ENCODE data around the gene SLC36A4.
A peak's percentile ranks its signal among the peaks of the same experiment; 100 is the strongest.
"Not testable (repeated sequence)": the region's sequence is repeated elsewhere in the genome, so short reads cannot be mapped to it uniquely, and the experiment has no call there.

The SLC36A4 gene

GRCh38 chr11:93117565-93117964, 80.2 kb downstream of the SLC36A4 start:
- Histone ChIP-seq H3K36me3 (ENCODE audit: insufficient read depth, low read length) (no peaks in the 10 kb centered on the region), H3K4me3 (ENCODE audit: low read length) (peak overlapping the region; percentile 30), H3K27ac (ENCODE audit: low read depth, low read length) (peak overlapping the region; percentile 98), H3K9me3 (ENCODE audit: insufficient read depth, low read depth, low read length) (no peaks in the 10 kb centered on the region), H3K4me1 (ENCODE audit: insufficient read depth, low read length) (peaks cover 58% of the 10 kb centered on the region), H3K27me3 (ENCODE audit: insufficient read depth, low read length) (no peaks in the 10 kb centered on the region), H3K9ac (ENCODE audit: low read depth, low read length) (peak overlapping the region; percentile 78)
- WGBS, result 24% methylated on average over 6 of the region's 6 CpGs

GRCh38 chr11:93116641-93117441, 81.0 kb downstream of the SLC36A4 start:
- peak overlapping the region; percentile 98 for H3K27ac ChIP-seq (ENCODE audit: low read depth, low read length)
- WGBS, result 5% methylated on average over 6 of the region's 6 CpGs
- no peaks in the 10 kb centered on the region for H3K36me3 ChIP-seq (ENCODE audit: insufficient read depth, low read length)
- H3K27me3 ChIP-seq (ENCODE audit: insufficient read depth, low read length), result no peaks in the 10 kb centered on the region
- H3K4me1 ChIP-seq (ENCODE audit: insufficient read depth, low read length), result peaks cover 58% of the 10 kb centered on the region
- H3K9me3 ChIP-seq (ENCODE audit: insufficient read depth, low read depth, low read length), result no peaks in the 10 kb centered on the region
- H3K4me3 ChIP-seq (ENCODE audit: low read length), result peak overlapping the region; percentile 30
- peak overlapping the region; percentile 78 for H3K9ac ChIP-seq (ENCODE audit: low read depth, low read length)

DNA sequence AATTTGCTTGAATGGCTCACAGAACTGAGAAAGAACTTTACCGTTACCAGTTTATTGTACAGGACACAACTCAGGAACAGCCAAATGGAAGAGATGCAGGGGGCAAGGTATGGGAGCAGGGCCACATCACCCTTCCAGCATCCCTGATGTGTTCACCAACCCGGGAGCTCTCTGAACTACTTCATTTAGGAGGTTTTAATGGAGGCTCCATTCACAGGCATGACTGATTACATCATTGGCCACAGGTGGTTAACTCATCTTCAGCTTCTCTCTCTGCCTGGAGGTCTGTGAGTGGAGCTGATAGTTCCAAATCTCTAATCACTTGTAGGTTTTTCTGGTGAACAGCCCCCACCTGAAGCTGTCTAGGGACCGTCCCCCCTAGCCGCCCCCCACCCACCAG, 83.5 kb downstream of the SLC36A4 start:
- no peaks in the 10 kb centered on the region for H3K36me3 ChIP-seq (ENCODE audit: insufficient read depth, low read length)
- H3K9ac ChIP-seq (ENCODE audit: low read depth, low read length), result no peak overlapping the region
- H3K9me3 ChIP-seq (ENCODE audit: insufficient read depth, low read depth, low read length), result peaks cover 3% of the 10 kb centered on the region; the same call in 1 of the 2 replicates
- peaks cover 58% of the 10 kb centered on the region for H3K4me1 ChIP-seq (ENCODE audit: insufficient read depth, low read length)
- no peaks in the 10 kb centered on the region for H3K27me3 ChIP-seq (ENCODE audit: insufficient read depth, low read length)
- 75% methylated on average over 4 of the region's 4 CpGs for WGBS
- no peak overlapping the region for H3K4me3 ChIP-seq (ENCODE audit: low read length)
- 0 out of 2 replicates have a peak overlapping the region, but pooled peaks have one; percentile 7 for H3K27ac ChIP-seq (ENCODE audit: low read depth, low read length)

DNA sequence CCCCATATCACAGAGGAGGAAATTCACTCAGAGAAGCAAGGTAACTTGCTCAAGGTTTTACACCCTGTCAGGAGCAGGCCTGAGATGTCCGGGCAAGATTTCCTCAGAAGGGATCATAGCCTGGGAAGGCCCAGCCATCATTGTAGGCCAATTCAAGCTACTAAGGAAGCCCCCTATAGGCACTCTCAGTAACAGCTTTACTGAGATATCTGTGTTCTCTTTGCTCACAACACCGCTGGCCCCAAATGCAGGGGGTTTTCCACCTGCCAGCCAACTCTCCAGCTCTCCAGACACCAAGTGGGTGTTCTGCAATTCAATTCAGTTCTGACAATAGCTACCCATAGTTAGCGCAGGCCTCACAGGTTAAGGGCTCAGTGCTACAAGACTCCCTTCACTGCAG, 84.0 kb downstream of the SLC36A4 start:
- H3K4me1 ChIP-seq (ENCODE audit: insufficient read depth, low read length), result peaks cover 56% of the 10 kb centered on the region
- WGBS, result 64% methylated on average over 3 of the region's 3 CpGs

DNA sequence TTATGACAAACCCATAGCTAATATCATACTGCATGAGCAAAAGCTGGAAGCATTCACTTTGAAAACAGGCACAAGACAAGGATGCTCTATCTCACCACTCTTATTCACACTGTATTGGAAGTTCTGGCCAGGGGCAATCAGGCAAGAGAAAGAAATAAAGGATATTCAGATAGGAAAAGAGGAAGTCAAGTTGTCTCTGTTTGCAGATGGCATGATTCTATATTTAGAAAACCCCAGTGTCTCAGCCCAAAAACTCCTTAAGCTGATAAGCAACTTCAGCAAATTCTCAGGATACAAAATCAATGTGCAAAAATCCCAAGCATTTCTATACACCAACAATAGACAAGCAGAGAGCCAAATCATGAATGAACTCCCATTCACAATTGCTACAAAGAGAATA, 86.6 kb downstream of the SLC36A4 start:
- peaks cover 30% of the 10 kb centered on the region for H3K4me1 ChIP-seq (ENCODE audit: insufficient read depth, low read length)
- H3K27ac ChIP-seq (ENCODE audit: low read depth, low read length); H3K9ac ChIP-seq (ENCODE audit: low read depth, low read length); H3K27me3 ChIP-seq (ENCODE audit: insufficient read depth, low read length); H3K9me3 ChIP-seq (ENCODE audit: insufficient read depth, low read depth, low read length); H3K4me3 ChIP-seq (ENCODE audit: low read length); H3K36me3 ChIP-seq (ENCODE audit: insufficient read depth, low read length): not testable (repeated sequence)

More for the DNA sequence above, 84.0 kb downstream of the SLC36A4 start:
- Histone ChIP-seq H3K4me3 (ENCODE audit: low read length) (no peak overlapping the region), H3K36me3 (ENCODE audit: insufficient read depth, low read length) (no peaks in the 10 kb centered on the region), H3K27ac (ENCODE audit: low read depth, low read length) (0 out of 2 replicates have a peak overlapping the region, but pooled peaks have one; percentile 7), H3K27me3 (ENCODE audit: insufficient read depth, low read length) (no peaks in the 10 kb centered on the region), H3K9ac (ENCODE audit: low read depth, low read length) (no peak overlapping the region), H3K9me3 (ENCODE audit: insufficient read depth, low read depth, low read length) (peaks cover 3% of the 10 kb centered on the region; the same call in 1 of the 2 replicates)

DNA sequence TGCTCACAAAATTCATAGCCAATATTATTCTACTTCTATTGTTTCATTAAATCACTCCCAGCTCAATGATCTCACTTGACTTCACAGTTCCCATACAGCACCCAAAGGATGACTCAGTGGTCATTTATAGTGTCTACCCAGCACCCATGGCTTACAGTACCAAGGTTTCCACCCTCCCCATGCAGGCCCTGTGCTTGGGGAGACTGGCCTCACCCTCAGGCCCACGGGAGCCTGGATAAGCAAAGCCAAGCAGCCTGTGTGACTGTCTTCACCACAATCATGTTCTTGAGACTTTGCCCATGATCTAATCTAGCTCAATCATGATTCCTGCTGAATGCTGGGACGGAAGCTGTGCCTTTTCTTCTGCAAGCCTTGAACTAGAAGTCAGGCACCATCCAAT, 97.6 kb downstream of the SLC36A4 start:
- Histone ChIP-seq H3K4me3 (ENCODE audit: low read length) (no peak overlapping the region), H3K27me3 (ENCODE audit: insufficient read depth, low read length) (no peaks in the 10 kb centered on the region), H3K9me3 (ENCODE audit: insufficient read depth, low read depth, low read length) (peaks cover 7% of the 10 kb centered on the region; the same call in 1 of the 2 replicates), H3K9ac (ENCODE audit: low read depth, low read length) (no peak overlapping the region), H3K27ac (ENCODE audit: low read depth, low read length) (no peak overlapping the region; the same call in 1 of the 2 replicates), H3K4me1 (ENCODE audit: insufficient read depth, low read length) (peaks cover 9% of the 10 kb centered on the region), H3K36me3 (ENCODE audit: insufficient read depth, low read length) (no peaks in the 10 kb centered on the region)
- 65% methylated on average over 2 of the region's 2 CpGs for WGBS

DNA sequence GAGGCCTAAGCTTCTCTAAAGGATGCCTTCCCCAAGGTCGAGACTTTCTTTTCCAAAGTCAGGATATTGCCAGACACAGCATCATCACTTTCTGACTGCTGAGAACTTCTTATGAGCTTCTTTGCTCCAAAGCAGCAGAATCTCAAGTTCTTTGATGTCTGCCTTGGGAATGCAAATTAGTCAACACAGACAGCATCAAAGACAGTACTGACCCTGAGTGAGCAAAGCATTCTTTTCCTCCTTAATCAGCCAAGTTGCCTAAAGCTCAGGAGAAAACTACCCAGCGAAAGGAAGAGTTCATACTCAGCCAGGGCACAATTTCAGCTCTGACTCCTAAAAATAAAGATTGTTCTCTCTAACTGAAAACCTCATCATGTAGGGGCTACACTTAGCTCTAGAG, 98.0 kb downstream of the SLC36A4 start:
- H3K9ac ChIP-seq (ENCODE audit: low read depth, low read length), result no peak overlapping the region
- peaks cover 9% of the 10 kb centered on the region for H3K4me1 ChIP-seq (ENCODE audit: insufficient read depth, low read length)
- peaks cover 11% of the 10 kb centered on the region; the same call in 1 of the 2 replicates for H3K9me3 ChIP-seq (ENCODE audit: insufficient read depth, low read depth, low read length)
- H3K36me3 ChIP-seq (ENCODE audit: insufficient read depth, low read length), result no peaks in the 10 kb centered on the region
- no peak overlapping the region for H3K4me3 ChIP-seq (ENCODE audit: low read length)
- no peaks in the 10 kb centered on the region for H3K27me3 ChIP-seq (ENCODE audit: insufficient read depth, low read length)
- no peak overlapping the region for H3K27ac ChIP-seq (ENCODE audit: low read depth, low read length)
- WGBS, result 46% methylated on average over 2 of the region's 2 CpGs
